Activated naive CD8-positive, alpha-beta T cell (primary cell): ENCODE measurements around the gene KRTAP10-2.
"Not testable (repeated sequence)": the region's sequence is repeated elsewhere in the genome, so short reads cannot be mapped to it uniquely, and the experiment has no call there.

Experiments
- H3K27ac Mint-ChIP-seq: one replicate; pipeline ENCODE4 v1.8.0; 2021; ENCODE audit warnings: mixed read lengths
- H3K27me3 Mint-ChIP-seq: one replicate; pipeline ENCODE4 v1.8.0; 2021; ENCODE audit warnings: mixed read lengths
- H3K36me3 Mint-ChIP-seq: one replicate; pipeline ENCODE4 v1.8.0; 2021; ENCODE audit warnings: mixed read lengths
- H3K4me1 Mint-ChIP-seq: one replicate; pipeline ENCODE4 v1.8.0; 2021; ENCODE audit warnings: low read depth, mixed read lengths
- H3K4me3 Mint-ChIP-seq: one replicate; pipeline ENCODE4 v1.8.0; 2021; ENCODE audit warnings: mild to moderate bottlenecking, mixed read lengths
- H3K9me3 Mint-ChIP-seq: one replicate; pipeline ENCODE4 v1.8.0; 2021; ENCODE audit warnings: low read depth, mixed read lengths

The KRTAP10-2 gene

DNA sequence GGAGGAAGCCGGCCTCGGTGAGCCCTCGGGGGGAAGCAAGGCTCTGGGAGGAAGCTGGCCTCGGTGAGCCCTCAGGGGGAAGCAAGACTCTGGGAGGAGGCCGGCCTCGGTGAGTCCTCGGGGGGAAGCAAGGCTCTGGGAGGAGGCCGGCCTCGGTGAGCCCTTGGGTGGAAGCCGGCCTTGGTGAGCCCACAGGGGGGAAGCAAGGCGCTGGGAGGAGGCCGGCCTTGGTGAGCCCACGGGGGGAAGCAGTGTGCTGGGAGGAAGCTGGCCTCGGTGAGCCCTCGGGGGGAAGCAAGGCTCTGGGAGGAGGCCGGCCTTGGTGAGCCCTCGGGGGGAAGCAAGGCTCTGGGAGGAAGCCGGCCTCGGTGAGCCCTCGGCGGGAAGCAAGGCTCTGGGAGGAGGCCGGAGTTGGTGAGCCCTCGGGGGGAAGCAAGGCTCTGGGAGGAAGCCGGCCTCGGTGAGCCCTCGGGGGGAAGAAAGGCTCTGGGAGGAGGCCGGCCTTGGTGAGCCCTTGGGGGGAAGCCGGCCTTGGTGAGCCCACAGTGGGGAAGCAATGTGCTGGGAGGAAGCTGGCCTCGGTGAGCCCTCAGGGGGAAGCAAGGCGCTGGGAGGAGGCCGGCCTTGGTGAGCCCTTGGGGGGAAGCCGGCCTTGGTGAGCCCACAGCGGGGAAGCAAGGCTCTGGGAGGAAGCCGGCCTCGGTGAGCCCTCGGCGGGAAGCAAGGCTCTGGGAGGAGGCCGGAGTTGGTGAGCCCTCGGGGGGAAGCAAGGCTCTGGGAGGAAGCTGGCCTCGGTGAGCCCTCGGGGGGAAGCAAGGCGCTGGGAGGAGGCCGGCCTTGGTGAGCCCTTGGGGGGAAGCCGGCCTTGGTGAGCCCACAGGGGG lies 48.1 kb downstream of the KRTAP10-2 start:
- H3K4me1 Mint-ChIP-seq, H3K4me3 Mint-ChIP-seq, H3K9me3 Mint-ChIP-seq, H3K36me3 Mint-ChIP-seq, H3K27me3 Mint-ChIP-seq, H3K27ac Mint-ChIP-seq: not testable (repeated sequence)

DNA sequence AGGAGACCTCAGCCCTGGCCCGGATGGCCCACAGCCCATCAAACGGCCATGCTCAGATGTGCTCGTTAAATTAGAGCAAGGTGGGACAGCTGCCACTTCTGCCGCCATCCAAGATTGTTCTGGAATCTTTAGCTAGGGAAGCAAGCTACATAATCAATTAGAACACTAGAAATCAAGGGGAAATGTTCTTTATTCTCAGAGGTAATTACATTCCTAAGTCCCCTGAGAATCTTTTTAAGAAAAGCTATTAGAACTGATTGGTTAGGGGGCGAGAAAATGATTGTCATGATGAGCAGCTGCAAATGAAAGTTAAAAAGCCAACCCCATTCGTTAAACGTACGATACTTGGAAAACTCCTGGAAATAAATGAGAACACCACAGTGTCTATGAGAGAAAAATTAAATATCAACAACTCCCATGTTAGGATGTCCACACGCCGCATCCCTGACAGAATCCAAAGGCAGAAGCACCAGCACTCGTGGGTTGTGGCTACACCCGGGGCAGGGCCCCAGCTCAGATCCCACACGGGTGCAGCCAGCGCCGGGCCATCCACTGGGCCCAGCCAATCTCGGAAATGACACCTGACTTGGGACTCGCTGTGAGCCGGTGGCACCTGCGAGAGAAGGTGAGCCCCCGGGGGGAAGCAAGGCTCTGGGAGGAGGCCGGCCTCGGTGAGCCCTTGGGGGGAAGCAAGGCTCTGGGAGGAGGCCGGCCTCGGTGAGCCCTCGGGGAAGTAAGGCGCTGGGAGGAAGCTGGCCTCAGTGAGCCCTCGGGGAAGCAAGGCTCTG lies 48.9 kb downstream of the KRTAP10-2 start:
- no peaks in the 10 kb centered on the region for H3K27me3 Mint-ChIP-seq
- H3K27ac Mint-ChIP-seq: no peak overlapping the region
- H3K4me1 Mint-ChIP-seq: peaks cover 6% of the 10 kb centered on the region
- H3K9me3 Mint-ChIP-seq: no peaks in the 10 kb centered on the region
- H3K4me3 Mint-ChIP-seq: no peak overlapping the region
- H3K36me3 Mint-ChIP-seq: no peaks in the 10 kb centered on the region
